Epidermal melanocyte (primary cell): Measurements from ENCODE around the gene STARD7.
"Not testable (repeated sequence)": the region's sequence is repeated elsewhere in the genome, so short reads cannot be mapped to it uniquely, and the experiment has no call there.

Experiments used
- DNase-seq: peaks from one replicate; pipeline ENCODE4 v3.0.0; 2011; ENCODE audit warnings: low spot score; ENCODE audit not compliant: insufficient read length

STARD7 gene, protein sequence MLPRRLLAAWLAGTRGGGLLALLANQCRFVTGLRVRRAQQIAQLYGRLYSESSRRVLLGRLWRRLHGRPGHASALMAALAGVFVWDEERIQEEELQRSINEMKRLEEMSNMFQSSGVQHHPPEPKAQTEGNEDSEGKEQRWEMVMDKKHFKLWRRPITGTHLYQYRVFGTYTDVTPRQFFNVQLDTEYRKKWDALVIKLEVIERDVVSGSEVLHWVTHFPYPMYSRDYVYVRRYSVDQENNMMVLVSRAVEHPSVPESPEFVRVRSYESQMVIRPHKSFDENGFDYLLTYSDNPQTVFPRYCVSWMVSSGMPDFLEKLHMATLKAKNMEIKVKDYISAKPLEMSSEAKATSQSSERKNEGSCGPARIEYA

DNA sequence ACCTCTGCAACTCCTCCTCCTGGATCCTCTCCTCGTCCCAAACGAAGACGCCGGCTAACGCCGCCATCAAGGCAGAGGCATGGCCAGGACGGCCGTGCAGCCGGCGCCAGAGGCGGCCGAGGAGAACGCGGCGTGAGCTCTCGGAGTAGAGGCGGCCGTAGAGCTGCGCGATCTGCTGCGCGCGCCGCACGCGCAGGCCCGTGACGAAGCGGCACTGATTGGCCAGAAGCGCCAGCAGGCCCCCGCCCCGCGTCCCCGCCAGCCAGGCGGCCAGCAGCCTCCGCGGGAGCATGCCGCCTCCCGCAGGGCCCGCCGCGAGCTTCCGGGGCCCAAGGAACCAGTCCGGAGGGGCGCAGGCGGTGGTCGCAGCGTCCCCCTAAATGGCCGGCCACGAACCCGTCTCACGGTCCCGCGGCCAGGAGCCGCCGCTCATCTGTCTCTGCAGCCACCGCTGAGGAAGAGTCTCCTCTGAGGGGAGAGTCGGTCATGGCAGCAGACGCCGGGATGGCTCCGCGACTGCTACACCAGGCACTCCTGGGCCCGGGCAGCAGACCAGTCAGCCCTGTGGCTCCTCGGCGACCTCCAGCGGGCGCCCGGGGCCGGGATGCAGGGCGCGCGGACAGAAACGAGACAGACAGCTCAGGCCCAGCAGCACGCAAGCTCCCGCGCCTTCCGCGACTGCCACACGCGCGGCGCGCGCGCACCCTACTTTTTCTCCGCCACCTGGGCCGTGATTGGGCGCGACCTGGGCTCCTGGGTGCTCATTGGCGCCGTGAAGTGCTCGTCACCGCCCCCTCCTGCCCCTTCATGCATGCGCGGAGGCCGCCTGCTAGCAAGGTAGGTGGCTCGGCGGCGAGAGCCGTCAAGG, at the start of gene STARD7:
TSS of gene STARD7 (minus strand) at position 685 of the 868 bp plus-strand sequence. CDS start at position 292, 393 bp downstream.
- peak; percentile 89 for DNase-seq

GRCh38 chr2:96257744-96258143, 49.1 kb upstream of the STARD7 start:
- not testable (repeated sequence) for DNase-seq

DNA sequence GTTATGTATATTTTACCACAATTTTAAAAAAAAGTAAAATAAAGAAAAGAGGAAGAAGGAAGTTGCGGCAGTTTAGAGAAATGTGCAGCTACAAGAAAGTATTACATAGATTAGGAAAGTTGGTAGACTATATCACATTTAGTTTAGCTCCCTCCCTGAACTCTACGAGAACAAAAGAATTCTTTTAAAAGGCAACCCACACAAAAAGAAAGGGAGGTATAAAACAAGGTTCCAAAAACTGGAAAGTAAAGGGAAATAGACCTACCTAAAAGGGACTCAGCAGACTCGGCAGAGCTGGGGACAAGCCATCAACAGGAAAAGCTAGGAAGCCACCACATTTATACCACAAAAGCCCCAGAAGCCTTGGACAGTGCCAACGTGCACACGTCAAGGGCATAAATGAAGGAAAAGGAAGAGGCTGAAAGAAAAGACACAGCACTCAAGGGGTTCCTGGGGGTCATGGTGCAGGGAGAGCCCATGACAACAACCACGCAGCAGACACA, 48.0 kb upstream of the STARD7 start:
- DNase-seq: no peak

DNA sequence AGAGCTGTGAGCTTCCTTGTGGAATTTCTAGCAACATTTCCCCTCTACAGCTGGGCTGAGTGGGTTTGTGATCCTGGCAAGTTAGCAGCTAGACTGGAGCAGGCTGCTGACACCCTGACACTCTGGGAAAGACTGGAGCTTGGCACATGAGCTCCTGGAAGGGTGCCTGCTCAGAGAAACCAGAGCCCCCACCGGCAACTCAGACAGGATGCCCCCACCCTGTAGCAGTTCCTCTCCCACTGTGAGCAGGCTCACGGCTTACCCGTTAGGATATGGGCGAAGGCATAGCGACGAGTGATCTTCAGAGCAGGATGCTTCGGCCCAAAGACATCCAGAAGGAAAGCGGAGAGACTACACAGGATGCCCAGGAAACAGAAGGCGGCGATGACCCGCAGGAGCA, 45.9 kb upstream of the STARD7 start:
- no peak for DNase-seq

DNA sequence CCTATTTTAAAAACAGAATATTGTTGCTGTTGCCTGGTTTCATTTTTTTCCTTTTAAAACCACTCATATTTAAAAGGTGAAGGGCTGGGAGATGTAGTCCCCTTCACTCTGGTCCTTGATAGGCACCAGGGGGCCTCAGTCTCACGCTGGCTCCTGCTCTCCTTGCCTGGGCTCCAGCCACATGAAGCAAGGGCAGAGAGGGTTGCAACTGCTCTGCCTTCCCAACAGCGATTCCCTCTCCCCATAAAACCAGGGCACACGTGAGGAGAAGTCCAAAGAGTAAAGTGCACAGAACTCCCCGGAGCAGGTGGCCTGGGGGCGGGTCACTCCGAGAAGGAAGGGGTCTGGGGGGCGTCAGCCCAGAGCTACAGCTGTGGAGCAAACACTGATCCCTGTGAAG, 44.4 kb upstream of the STARD7 start:
- no peak for DNase-seq

GRCh38 chr2:96252526-96252925, 43.9 kb upstream of the STARD7 start:
- DNase-seq: no peak

DNA sequence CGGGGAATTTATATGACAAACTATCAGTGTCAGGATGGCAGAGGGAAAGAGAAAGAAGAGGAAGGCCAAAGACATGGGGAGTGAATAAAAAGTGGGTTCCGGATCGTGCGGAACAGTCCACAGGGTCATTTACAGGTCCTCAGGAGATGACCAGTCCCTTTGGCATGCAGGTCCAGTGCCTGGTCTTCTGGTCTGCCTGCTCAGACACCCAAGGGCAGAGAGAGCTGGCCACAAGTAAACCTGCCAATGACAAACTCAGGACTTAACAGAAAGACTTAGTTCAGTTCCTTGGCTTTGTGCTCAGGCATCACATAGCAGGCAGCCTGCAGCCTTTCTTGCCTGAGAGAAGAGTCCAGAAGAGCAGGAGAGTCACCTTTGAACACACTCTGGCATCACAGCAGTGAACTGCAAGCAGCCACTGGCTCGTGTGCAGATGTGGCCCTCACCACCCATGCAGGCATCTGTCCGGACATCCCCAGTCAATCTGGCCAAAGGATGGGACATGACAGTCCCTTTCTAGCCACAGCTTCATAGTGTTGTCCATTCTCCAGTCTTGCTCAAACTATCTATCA, 43.2 kb upstream of the STARD7 start:
- DNase-seq: peak; percentile 49

- DNase-seq: no peak
Measured at GRCh38 chr2:96250188-96250587, 41.6 kb upstream of the STARD7 start.

DNA sequence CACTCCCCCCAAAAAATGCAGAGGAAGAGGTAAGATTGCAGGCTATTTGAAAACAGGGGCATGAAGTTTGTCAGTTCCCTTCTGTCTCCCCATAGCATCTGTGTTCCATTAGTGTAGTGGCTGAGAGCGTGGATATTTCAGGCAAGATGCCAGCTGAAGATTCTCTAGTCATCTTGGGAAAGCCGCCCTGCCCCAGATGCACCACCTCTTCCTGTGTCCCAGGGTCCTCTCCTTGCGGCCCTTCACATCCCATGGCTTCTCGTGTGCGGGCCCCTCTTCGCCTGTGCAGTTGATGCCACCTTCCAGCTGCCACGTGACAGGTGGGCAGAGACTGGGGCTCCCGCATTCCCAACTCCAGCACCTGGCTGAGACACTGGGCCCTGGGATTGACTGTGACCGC, 41.0 kb upstream of the STARD7 start:
- peak; percentile 43 for DNase-seq

DNA sequence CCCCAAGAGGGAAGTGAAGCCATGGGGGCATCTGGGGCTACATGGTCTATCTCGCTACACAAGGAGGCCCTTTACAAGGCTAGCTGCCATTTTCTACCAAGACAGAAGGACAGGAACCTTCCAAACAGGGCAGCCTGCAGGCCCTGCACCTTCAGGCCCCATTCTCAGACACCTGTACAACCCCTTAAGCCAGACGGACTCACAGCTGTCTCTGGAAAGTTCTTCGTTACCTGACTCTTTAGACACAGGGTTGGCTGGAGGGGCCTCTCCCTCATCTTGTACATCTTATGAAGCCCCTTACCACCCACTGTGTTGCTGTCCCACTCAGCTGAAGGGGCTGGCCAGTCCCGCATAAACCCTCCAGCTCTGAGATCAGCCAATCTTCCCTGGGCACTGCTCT, 40.0 kb upstream of the STARD7 start:
- DNase-seq: no peak

DNA sequence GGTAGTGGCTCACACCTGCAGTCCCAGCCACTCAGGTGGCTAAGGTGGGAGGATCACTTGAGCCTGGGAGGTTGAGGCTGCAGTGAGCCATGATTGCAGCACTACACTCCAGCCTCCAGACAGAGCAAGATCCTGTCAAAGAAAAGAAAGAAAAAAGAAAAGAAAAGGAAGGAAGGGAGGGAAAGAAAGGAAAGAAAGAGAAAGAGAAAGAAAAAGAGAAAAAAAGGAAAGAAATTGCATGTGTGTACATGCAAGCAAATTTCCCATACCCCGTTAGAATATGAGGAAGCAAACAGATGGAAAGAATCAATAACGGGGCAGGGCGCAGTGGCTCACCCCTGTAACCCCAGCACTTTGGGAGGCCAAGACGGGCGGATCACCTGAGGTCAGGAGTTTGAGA, 39.3 kb upstream of the STARD7 start:
- no peak for DNase-seq

- no peak for DNase-seq
Measured at GRCh38 chr2:96247009-96247408, 38.4 kb upstream of the STARD7 start.

GRCh38 chr2:96245609-96246390, 37.2 kb upstream of the STARD7 start:
- no peak for DNase-seq

- DNase-seq: no peak
Measured at GRCh38 chr2:96243843-96244242, 35.2 kb upstream of the STARD7 start.

- peak; percentile 82 for DNase-seq
Measured at GRCh38 chr2:96241900-96242611, 33.4 kb upstream of the STARD7 start.

- DNase-seq: no peak
Measured at GRCh38 chr2:96241227-96241626, 32.6 kb upstream of the STARD7 start.

DNA sequence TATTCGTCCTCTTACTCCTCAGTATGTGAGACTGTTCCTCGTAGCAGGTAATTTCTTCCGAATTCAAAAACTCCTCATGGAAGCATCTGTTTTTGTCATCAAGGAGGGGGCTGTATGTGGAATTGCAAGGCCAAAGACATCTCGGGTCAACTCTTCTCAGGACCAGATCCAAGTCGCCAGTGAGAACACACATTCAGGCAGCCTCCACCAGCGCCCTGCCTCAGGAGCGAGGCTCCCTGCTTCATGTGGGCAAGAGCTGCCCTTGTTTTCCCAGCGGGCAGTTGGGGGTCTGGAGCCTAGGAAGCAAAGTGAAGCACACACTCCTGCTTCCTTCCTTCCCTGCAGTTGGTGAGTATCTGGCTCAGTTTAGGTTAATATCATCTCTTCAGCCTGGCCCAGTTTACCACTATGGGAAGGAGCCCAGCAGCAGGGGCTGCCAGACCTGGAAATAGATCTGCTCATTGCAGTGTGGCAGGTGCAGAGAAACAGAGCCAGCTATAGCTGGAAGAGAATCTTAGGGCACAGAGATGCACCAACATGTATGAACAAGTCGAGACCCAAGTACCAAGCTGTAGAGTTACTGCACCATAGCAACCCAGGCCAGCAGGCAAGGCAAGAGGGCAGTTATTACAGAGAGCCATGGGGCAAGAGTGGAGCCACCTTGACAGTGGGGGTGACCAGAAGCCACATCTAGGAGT, 31.9 kb upstream of the STARD7 start:
- DNase-seq: no peak

DNA sequence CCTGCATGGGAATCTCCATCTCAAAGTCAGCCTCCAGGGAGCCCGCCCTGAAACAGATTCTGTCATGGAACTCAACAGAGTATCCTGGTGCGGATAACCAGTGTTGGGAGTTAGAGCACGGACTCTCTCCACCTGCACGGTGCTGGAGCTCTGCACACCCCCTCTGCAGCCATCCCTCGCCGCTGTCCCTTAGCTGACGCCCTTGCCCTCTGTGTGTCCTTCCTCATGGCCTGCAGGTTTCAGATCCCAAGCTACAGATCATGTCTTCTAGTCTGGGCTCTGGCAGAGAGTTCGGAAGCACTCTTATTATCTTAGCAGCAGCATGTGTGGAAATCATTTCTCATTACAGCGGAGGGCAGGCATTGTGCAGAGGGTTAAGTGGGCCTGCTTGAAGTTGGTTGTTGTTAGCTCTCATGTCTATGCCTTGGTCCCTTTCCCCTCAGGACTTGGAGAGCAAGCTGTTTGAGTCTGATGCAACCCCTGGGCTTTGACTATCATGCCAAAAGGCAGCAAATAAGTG, 31.2 kb upstream of the STARD7 start:
- DNase-seq: no peak

DNA sequence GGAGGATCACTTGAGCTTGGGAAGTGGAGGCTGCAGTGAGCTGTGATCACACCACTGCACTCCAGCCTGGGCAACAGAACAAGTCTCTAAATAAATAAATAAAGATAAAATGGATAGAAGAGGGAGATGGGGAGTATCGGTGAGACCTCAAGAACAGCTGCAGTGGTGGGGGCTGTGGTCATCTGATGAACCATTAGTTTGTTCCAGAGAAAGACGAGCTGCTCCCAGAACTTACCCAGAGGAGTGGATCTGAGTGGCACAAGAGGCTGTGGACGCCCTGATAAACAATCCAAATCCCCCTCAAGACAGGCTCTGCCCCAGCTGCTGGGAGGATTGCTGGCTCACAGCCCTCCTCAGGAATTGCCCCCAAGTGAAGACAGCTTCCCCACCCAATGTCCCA, 30.5 kb upstream of the STARD7 start:
- no peak for DNase-seq

- DNase-seq: no peak
Measured at GRCh38 chr2:96238266-96238665, 29.6 kb upstream of the STARD7 start.
